Measurements from ENCODE around the gene OCRL. TPM values are rescaled to one million over a fixed set of nuclear protein-coding genes. Genes with fewer than 3 reads are reported as not detected.

OCRL gene
- total and polyA plus RNA-seq, 2 donors (not counting 1 experiment from before 2014, with no cell fraction given): 23.0 to 32.1 TPM

DNA sequence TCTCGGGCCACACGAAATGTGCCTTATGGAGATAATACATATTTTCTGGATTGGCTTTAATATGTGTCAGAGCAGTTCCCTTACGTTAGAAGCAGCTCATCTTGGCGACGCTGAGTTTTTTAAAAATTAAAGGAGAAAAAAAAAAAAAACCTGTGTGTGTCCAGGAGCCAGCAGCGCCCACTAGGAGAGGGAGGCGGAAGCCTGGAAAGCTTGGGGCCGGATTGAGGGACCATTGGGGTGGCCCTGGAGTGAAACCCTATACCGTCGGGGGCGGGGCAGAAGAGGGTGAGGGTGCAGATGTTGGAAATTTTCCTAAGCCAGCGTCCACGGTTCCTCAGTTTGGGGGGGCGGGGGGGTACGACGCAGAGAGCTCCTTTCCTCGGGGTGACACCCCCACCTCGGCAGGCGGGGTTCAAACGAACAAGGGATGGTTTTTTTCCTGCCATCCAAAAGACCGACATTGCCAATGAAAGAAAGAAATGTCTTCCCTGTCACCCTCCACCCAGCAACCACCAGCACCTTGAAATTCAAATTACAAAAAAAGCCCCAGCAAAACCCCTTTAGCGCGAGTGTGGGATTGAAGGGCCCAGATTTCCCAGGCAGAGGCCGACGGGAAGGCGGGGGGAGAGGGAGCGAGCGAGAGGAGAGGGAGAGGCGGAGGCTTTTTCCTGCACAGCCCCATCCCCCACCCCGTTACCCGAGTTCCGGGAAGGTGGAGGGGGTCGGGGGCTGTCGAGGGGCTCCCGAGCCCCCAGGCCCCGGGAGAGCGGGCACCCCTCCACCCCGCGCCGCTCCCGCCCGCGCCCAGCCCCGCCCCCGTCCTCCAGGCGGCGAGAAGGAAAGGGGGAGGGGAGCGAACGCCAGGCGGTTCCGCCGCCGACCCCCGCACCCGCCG lies 17.6 kb upstream of the OCRL start:
- TF ChIP-seq, protein P1, sequence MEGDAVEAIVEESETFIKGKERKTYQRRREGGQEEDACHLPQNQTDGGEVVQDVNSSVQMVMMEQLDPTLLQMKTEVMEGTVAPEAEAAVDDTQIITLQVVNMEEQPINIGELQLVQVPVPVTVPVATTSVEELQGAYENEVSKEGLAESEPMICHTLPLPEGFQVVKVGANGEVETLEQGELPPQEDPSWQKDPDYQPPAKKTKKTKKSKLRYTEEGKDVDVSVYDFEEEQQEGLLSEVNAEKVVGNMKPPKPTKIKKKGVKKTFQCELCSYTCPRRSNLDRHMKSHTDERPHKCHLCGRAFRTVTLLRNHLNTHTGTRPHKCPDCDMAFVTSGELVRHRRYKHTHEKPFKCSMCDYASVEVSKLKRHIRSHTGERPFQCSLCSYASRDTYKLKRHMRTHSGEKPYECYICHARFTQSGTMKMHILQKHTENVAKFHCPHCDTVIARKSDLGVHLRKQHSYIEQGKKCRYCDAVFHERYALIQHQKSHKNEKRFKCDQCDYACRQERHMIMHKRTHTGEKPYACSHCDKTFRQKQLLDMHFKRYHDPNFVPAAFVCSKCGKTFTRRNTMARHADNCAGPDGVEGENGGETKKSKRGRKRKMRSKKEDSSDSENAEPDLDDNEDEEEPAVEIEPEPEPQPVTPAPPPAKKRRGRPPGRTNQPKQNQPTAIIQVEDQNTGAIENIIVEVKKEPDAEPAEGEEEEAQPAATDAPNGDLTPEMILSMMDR (conservative IDR thresholded peaks at IDR 0.05 in 1 of 2, IDR thresholded peaks at IDR 0.05 in 1 of 2; ENCODE audit: low read depth in 1 of 2, low read length in 2 of 2): peak; percentile 10 to 20
- no peak for TF ChIP-seq EZH2 (IDR thresholded peaks at IDR 0.05; ENCODE audit: low read length, missing control alignments)
- peak overlapping the region; percentile 85 for H3K9ac ChIP-seq (ENCODE audit: insufficient read depth, low read length)
- H3K27me3 ChIP-seq (ENCODE audit: control insufficient read depth, insufficient read depth, low read length): no peaks in the 10 kb centered on the region
- H3K36me3 ChIP-seq (ENCODE audit: control insufficient read depth, insufficient read depth, low read length): no peaks in the 10 kb centered on the region
- DNase-seq (ENCODE audit: low read depth in 2 of 2): peak; percentile 60 to 69
- H3K9me3 ChIP-seq (ENCODE audit: control insufficient read depth, insufficient read depth, low read depth, low read length): no peaks in the 10 kb centered on the region
- peak overlapping the region; percentile 64 for H3K4me2 ChIP-seq (ENCODE audit: extremely low read depth, insufficient read depth, low read length)
- peaks cover 24% of the 10 kb centered on the region for H3K79me2 ChIP-seq (ENCODE audit: control insufficient read depth, insufficient read depth, low read length)
- no peaks in the 10 kb centered on the region for H3K4me1 ChIP-seq (ENCODE audit: control insufficient read depth, extremely low read depth, insufficient read depth, low read length)
- no peak overlapping the region for H2AFZ ChIP-seq (ENCODE audit: low read length)
- peak overlapping the region; percentile 65 to 78 (median 74) for H3K4me3 ChIP-seq (replicated peaks in 1 of 4; ENCODE audit: control extremely low read depth in 1 of 4, insufficient read depth in 1 of 4, low read depth in 3 of 4, low read length in 4 of 4)
- no peaks in the 10 kb centered on the region for H4K20me1 ChIP-seq (ENCODE audit: control insufficient read depth, extremely low read depth, insufficient read depth, low read length)
- H3K27ac ChIP-seq (ENCODE audit: insufficient read depth, low read length): peak overlapping the region; percentile 47

DNA sequence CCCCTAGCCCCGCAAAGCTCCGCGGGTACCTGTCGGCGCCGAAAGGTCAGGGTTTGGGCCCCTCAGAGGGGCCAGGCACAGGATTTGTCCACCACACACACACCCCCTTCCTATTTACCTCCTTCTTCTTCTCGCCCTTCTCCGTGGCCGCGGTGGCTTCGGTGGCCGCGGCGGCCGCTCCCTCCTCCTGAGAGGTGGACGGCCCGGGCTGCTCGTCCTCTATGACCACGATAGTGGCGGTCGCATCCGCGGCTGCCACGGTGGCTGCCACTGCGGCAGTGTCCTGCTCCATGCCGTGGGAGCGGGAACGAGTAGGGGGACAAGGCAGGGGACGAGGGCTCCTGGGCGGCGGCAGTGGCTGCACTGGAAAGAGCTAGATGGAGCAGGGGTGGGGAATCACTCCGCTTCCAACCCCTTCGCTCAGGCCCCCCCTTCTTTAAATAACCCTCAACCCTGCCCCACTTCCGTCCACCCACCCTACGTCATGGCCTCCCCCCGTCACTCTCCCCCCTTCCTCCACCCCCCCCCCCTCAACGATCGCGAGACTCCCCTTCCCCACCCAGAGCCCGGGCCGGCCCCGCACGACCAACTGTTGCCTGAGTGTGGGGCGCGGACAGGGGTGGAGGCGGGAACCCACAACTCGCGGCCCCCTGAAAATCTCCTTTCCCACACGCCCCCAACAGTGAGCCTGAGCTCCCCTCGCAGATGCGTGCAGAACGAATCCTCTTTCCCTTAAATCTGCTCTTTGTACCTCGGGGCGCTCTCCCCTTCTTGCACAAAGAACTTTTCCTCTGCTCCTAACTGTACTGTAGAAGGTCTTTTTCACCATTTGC lies 16.8 kb upstream of the OCRL start, which contains the start of gene SMARCA1:
TSS of gene SMARCA1 (minus strand) at position 412 of the 833 bp plus-strand sequence. CDS start at position 292, 120 bp downstream.
- Histone ChIP-seq H3K27me3 (ENCODE audit: control insufficient read depth, insufficient read depth, low read length) (no peaks in the 10 kb centered on the region), H3K4me2 (ENCODE audit: extremely low read depth, insufficient read depth, low read length) (peak within 1 kb of the TSS; percentile 62), H3K4me1 (ENCODE audit: control insufficient read depth, extremely low read depth, insufficient read depth, low read length) (no peaks in the 10 kb centered on the region), H3K79me2 (ENCODE audit: control insufficient read depth, insufficient read depth, low read length) (peaks cover 21% of the 10 kb centered on the region), H3K27ac (ENCODE audit: insufficient read depth, low read length) (peak within 1 kb of the TSS; percentile 47), H3K9me3 (ENCODE audit: control insufficient read depth, insufficient read depth, low read depth, low read length) (no peaks in the 10 kb centered on the region), H4K20me1 (ENCODE audit: control insufficient read depth, extremely low read depth, insufficient read depth, low read length) (no peaks in the 10 kb centered on the region), H2AFZ (ENCODE audit: low read length) (no peak within 1 kb of the TSS), H3K36me3 (ENCODE audit: control insufficient read depth, insufficient read depth, low read length) (no peaks in the 10 kb centered on the region), H3K4me3 (replicated peaks in 1 of 4; ENCODE audit: control extremely low read depth in 1 of 4, insufficient read depth in 1 of 4, low read depth in 3 of 4, low read length in 4 of 4) (peak within 1 kb of the TSS; percentile 65 to 78 (median 74)), H3K9ac (ENCODE audit: insufficient read depth, low read length) (peak within 1 kb of the TSS; percentile 85)
- TF ChIP-seq EZH2 (IDR thresholded peaks at IDR 0.05; ENCODE audit: low read length, missing control alignments): no peak
- TF ChIP-seq, protein P1 (conservative IDR thresholded peaks at IDR 0.05 in 1 of 2, IDR thresholded peaks at IDR 0.05 in 1 of 2; ENCODE audit: low read depth in 1 of 2, low read length in 2 of 2): no peak
- DNase-seq (ENCODE audit: low read depth in 2 of 2): peak; percentile 70
